HG03060 (cell line): ENCODE measurements around the gene RNF40.
"Not testable (repeated sequence)": the region's sequence is repeated elsewhere in the genome, so short reads cannot be mapped to it uniquely, and the experiment has no call there.

Source experiments
- ATAC-seq: cut with Tn5 transposase; IDR thresholded peaks from one replicate; pipeline ENCODE4 v1.9.1; 2021; ENCODE audit warnings: low read depth, moderate number of reproducible peaks; ENCODE audit not compliant: unreplicated experiment

Gene RNF40

GRCh38 chr16:30780021-30780420, 17.9 kb downstream of the RNF40 start:
- ATAC-seq: no peak

- no peak for ATAC-seq
These were observed 18.4 kb downstream of the RNF40 start for GRCh38 chr16:30780549-30780948.

DNA sequence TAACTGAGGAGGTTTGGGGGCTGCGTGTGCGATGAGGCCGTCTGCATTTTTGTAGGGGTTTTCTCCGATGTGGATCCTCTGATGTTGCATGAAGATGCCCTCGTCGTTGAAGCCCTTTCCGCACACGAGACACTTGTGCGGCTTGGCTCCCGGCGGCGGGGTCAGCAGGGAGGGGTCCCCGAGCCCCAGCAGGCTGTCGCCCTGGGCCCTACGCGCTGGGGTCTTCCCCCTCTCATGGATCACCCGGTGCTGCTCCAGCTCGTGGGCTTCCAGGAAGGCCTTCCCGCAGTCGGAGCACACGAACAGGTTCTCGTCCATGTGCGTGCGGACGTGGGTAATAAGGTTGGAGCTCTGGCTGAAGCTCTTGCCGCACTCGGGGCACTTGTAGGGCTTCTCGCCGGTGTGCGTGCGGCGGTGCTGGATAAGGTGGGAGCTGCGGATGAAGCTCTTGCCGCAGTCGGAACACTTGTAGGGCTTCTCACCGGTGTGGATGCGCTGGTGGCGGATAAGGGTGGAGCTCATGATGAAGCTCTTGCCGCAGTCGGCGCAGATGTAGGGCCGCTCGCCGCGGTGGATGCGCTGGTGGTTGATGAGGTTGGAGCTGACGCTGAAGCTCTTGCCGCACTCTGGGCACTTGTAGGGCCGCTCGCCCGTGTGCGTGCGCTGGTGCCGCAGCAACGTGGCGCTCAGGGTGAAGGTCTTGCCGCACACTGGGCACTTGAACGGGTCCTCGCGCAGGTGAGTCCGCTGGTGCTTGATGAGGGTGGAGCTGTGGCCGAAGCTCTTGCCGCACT, 20.6 kb downstream of the RNF40 start:
- no peak for ATAC-seq

GRCh38 chr16:30783280-30784109, 21.4 kb downstream of the RNF40 start:
- ATAC-seq: no peak

GRCh38 chr16:30784215-30784614, 22.1 kb downstream of the RNF40 start:
- ATAC-seq: no peak

DNA sequence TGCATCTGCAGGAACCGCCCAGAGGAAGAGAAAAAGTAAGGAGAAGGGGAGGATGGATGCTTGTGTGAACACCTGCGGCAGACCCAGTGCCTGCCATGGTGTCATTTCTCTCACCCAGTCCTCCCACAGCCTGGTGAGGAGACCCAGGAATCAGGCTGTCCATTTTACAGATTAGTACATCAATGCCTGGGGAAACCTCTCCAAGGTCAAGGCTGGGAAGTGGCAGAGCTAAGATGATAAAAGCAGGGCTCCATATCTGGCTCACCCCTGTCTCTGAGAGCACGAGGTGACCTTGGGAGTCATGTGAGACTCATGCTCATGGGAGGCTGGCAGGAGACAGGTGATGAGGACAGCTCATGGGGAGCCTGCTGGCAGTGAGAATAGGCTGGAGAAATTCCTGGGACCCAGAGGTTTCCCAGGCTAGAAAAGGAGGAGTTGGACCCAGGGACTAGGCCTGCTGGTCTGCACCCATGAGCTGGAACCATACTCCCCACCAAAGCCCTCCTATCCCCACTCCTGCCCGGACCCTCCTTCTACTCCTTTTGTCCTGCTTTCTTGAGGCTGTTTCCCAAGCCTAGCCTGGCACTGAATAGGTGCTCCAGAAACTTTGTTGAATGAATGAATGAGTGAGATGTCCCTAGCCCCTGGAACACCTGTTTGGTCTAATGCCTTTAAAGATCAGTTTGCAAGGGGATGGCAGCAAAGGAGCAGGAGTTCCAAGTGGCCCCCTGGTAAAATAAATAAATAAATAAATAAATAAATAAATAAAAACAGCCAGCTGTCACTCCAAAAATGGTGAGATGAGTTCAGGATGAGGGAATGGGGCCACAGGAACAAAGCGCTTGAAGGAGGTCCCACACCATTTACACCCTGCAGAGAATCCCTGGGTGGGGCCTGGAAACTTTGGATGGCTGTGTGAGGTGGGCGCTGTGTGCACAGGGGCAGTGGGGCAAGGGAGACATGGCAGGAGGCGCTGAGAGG, 23.3 kb downstream of the RNF40 start:
- ATAC-seq: no peak

DNA sequence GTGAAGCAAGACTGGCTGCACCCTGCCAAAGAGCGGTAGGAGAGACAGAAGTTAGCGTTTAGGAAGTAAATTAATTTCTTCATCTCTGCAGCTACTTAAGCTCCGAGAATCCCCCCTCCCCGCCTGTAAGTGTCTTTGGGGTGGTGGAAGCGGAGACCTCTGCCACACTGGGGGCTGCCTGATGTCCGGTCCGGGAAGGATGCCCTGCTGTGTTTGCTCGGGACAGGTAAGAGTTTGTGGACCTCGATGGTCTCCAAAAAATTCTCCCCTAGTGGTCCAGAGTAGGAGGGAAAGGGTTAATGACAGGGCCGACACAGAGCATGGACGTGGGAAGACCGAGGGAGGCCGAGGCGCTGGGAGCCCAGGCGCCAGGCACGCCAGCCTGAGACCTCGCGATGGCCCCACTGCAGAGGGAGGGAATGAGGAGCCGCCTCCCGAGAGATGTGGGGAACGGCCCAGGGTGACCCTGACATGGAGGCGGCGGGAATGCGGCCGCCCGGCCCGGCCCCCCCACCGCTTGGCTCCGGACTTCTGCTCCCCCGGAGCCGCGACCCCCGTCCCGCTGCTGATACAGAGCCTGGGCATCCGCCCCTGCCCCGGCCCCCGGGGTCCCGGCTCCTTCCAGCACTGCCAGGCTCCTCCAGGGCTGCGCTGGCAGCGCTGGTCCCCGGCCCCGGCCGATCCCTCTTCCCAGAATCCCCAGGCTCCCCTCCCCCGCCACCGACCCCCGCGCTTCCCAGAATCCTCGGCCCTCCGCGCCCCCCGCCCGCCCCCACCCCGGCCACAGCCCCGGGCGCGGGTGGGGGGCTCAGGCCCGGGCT, 24.2 kb downstream of the RNF40 start:
- no peak for ATAC-seq

- ATAC-seq: no peak
These were observed 25.0 kb downstream of the RNF40 start, which contains the start of gene ZNF629 for GRCh38 chr16:30786936-30787612. Gene ZNF629 (minus strand): TSS chr16:30787205. CDS start chr16:30784482, 2,723 bp downstream.

GRCh38 chr16:30787613-30788378, 25.7 kb downstream of the RNF40 start:
- no peak for ATAC-seq

- ATAC-seq: no peak
These were observed 31.5 kb downstream of the RNF40 start for GRCh38 chr16:30793508-30794069.

GRCh38 chr16:30794634-30795033, 32.5 kb downstream of the RNF40 start:
- no peak for ATAC-seq

GRCh38 chr16:30797670-30798309, 35.7 kb downstream of the RNF40 start:
- no peak for ATAC-seq

DNA sequence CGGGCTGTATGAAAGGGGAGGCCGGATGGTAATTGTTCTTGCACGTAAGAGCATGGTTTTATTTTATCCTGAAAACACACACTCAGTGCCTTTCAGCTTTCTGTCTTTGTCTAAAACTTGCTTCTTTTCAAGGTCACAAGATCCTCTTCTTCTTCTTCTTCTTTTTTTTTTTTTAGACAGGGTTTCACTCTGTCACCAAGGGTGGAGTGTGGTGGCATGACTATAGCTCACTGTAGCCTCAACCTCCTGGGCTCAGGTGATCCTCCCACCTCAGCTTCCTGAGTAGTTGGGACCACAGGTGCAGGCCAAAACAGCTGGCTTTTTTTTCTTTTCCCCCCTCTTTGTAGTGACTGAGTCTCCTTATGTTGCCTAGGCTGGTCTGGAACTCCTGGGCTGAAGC, 40.8 kb downstream of the RNF40 start:
- ATAC-seq: no peak

- no peak for ATAC-seq
These were observed 42.9 kb downstream of the RNF40 start for GRCh38 chr16:30805056-30805369.

GRCh38 chr16:30805370-30806169, 43.4 kb downstream of the RNF40 start:
- ATAC-seq: no peak

DNA sequence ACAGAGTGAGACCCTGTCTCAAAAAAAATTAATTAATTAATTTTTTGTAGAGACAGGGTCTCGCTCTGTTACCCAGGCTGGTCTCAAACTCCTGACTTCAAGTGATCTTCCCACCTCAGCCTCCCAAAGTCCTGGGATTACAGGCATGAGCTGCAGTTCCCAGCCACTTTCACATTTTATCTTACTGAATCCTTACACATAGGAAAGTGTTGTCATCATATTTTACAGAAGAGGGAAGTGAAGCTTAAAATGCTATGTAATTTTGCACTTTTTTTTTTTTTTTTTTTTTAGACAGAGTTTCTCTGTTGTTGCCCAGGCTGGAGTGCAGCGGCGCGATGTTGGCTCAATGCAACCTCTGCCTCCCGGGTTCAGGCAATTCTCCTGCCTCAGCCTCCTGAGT, 46.0 kb downstream of the RNF40 start:
- no peak for ATAC-seq

GRCh38 chr16:30808890-30809426, 46.8 kb downstream of the RNF40 start:
- ATAC-seq: not testable (repeated sequence)
